HCT116 (cell line): ENCODE results near the gene PCBP3. TPM values are rescaled to one million over a fixed set of nuclear protein-coding genes. Genes with fewer than 3 reads are reported as not detected.

ENCODE experiments used
- ATAC-seq: fragments of 200-7000 bp; cut with Tn5 transposase; 2 replicates; pipeline ENCODE4 v1.9.1; 2020; ENCODE audit warnings: mild to moderate bottlenecking, moderate library complexity
- BruUV-seq: library from RNA; stranded (reverse); fragments of 400-500 nt; replicated peaks from 2 replicates; lab custom pipeline; 2021; lab: Mats Ljungman, UMichigan
- CTCF ChIA-PET: fragments of 300-600 bp; sonication (Branson Sonifier 250); formaldehyde crosslinking; loops from one replicate; lab custom pipeline; 2021; ENCODE audit warnings: antibody characterized with exemption; lab: Charles Lee
- POLR2A ChIA-PET: fragments of 300-600, 350-600 bp; sonication (Branson Sonifier 250); formaldehyde crosslinking; loops from one replicate; lab custom pipeline; 2021; ENCODE audit warnings: antibody characterized with exemption; lab: Charles Lee
- RAD21 ChIA-PET, 2 experiments: fragments of 300-600 bp; sonication (Branson Sonifier 250); formaldehyde crosslinking; loops; one replicate each; lab custom pipeline; 2023; ENCODE audit warnings: low total read pairs in 2 of 2; ENCODE audit not compliant: uncharacterized antibody in 2 of 2, unreplicated experiment in 2 of 2, low non-redundant PET in 1 of 2; lab: Charles Lee
- DNase-seq: peaks from one replicate; pipeline ENCODE4 v3.0.0-alpha.2; 2010; ENCODE audit warnings: low read depth, low spot score
- H2AFZ ChIP-seq: fragments of 200-600 bp; shearing (Covaris generic), sonication (generic); 2 replicates; pipeline ENCODE4 v1.6.1; 2017; ENCODE audit warnings: low read depth, mixed run types, mixed read lengths, antibody characterized with exemption, low read length; ENCODE audit not compliant: poor library complexity, severe bottlenecking
- H3K27ac ChIP-seq: 2 replicates; pipeline ENCODE4 v1.5.1; 2012; ENCODE audit warnings: low read depth, low read length
- H3K27me3 ChIP-seq: fragments of 200-600 bp; sonication (generic); 2 replicates; pipeline ENCODE4 v1.6.1; 2016; ENCODE audit warnings: mixed run types, low read length, mixed read lengths; ENCODE audit not compliant: insufficient read depth
- H3K36me3 ChIP-seq, 2 experiments: fragments of 200-500 bp in 1 of 2; fragments of 200-600 bp in 1 of 2; sonication (Bioruptor generic) in 1 of 2; sonication (generic) in 1 of 2; 2 replicates each; pipeline versions ENCODE4 v1.5.1 to v1.6.1; 2014 to 2016; ENCODE audit warnings: low read length in 2 of 2, inconsistent platforms in 1 of 2, mixed read lengths in 1 of 2, mixed run types in 1 of 2; ENCODE audit not compliant: insufficient read depth in 2 of 2, control insufficient read depth in 1 of 2
- H3K4me1 ChIP-seq, 2 experiments: fragments of 200-600 bp in 1 of 2; sonication (generic) in 1 of 2; 2 replicates each; pipeline versions ENCODE4 v1.5.1 to v1.6.1; 2012 to 2017; ENCODE audit warnings: low read length in 2 of 2, inconsistent platforms in 1 of 2, mild to moderate bottlenecking in 1 of 2, mixed read lengths in 1 of 2, mixed run types in 1 of 2, moderate library complexity in 1 of 2; ENCODE audit not compliant: insufficient read depth in 2 of 2, control insufficient read depth in 1 of 2
- H3K4me2 ChIP-seq: fragments of 200-600 bp; sonication (generic); 2 replicates; pipeline ENCODE4 v1.6.1; 2017; ENCODE audit warnings: mixed run types, low read length, mixed read lengths
- H3K4me3 ChIP-seq, 2 experiments: fragments of 200-600 bp in 1 of 2; sonication (generic) in 1 of 2; replicated peaks in 1 of 2; 2 replicates each; pipeline ENCODE4 v1.5.1; 2011 to 2016; ENCODE audit warnings: low read length in 2 of 2, control low read depth in 1 of 2, low read depth in 1 of 2, mild to moderate bottlenecking in 1 of 2, mixed read lengths in 1 of 2, mixed run types in 1 of 2
- H3K79me2 ChIP-seq: fragments of 200-600 bp; sonication (generic); 2 replicates; pipeline ENCODE4 v1.6.1; 2017; ENCODE audit warnings: mild to moderate bottlenecking, mixed run types, low read length, moderate library complexity, mixed read lengths; ENCODE audit not compliant: insufficient read depth
- H3K9ac ChIP-seq: fragments of 200-600 bp; sonication (generic); 2 replicates; pipeline ENCODE4 v1.6.1; 2016; ENCODE audit warnings: low read length, mixed read lengths
- H3K9me2 ChIP-seq: fragments of 200-600 bp; sonication (generic), shearing (Covaris generic); 2 replicates; pipeline ENCODE4 v1.6.1; 2017; ENCODE audit warnings: mixed run types, mild to moderate bottlenecking, moderate library complexity; ENCODE audit not compliant: insufficient read depth
- H3K9me3 ChIP-seq, 2 experiments: fragments of 200-500 bp in 1 of 2; fragments of 200-600 bp in 1 of 2; sonication (Bioruptor generic) in 1 of 2; sonication (generic) in 1 of 2; 2 replicates each; pipeline ENCODE4 v1.6.1; 2014 to 2017; ENCODE audit warnings: low read length in 2 of 2, mixed read lengths in 2 of 2, inconsistent platforms in 1 of 2, low read depth in 1 of 2, mild to moderate bottlenecking in 1 of 2, mixed run types in 1 of 2, moderate library complexity in 1 of 2; ENCODE audit not compliant: control insufficient read depth in 1 of 2, insufficient read depth in 1 of 2
- H4K20me1 ChIP-seq: fragments of 200-600 bp; sonication (generic), shearing (Covaris generic); 2 replicates; pipeline ENCODE4 v1.6.1; 2017; ENCODE audit warnings: mixed run types, mild to moderate bottlenecking, moderate library complexity; ENCODE audit not compliant: insufficient read depth
- CBX3 ChIP-seq: IDR thresholded peaks from 2 replicates; pipeline ENCODE4 v1.6.1; 2012; ENCODE audit warnings: low read depth
- CEBPB ChIP-seq: IDR thresholded peaks from 2 replicates; pipeline ENCODE4 v1.6.1; 2012; ENCODE audit warnings: low read depth
- CTCF ChIP-seq, 3 experiments: fragments of 200-600 bp in 1 of 3; sonication (generic) in 1 of 3; IDR thresholded peaks in 2 of 3; conservative IDR thresholded peaks in 1 of 3; 2 replicates each; pipeline ENCODE4 v1.5.1; 2012 to 2017; ENCODE audit warnings: low read depth in 2 of 3, low read length in 2 of 3, antibody characterized with exemption in 1 of 3, borderline replicate concordance in 1 of 3, control low read depth in 1 of 3, mild to moderate bottlenecking in 1 of 3, mixed read lengths in 1 of 3, mixed run types in 1 of 3, moderate library complexity in 1 of 3; ENCODE audit not compliant: insufficient read depth in 1 of 3
- EGR1 ChIP-seq: IDR thresholded peaks from 2 replicates; pipeline ENCODE4 v1.6.1; 2012; ENCODE audit warnings: low read depth
- ELF1 ChIP-seq: IDR thresholded peaks from 2 replicates; pipeline ENCODE4 v1.6.1; 2012; ENCODE audit warnings: low read depth, borderline replicate concordance
- EZH2 ChIP-seq: fragments of 200-600 bp; sonication (generic); IDR thresholded peaks from 2 replicates; pipeline ENCODE4 v1.6.1; 2017; ENCODE audit warnings: antibody characterized with exemption, mixed run types
- EZH2phosphoT487 ChIP-seq: fragments of 200-600 bp; IDR thresholded peaks from 2 replicates; pipeline ENCODE4 v1.6.1; 2018; ENCODE audit warnings: antibody characterized with exemption, borderline replicate concordance
- FOSL1 ChIP-seq: IDR thresholded peaks from 2 replicates; pipeline ENCODE4 v1.6.1; 2012; ENCODE audit warnings: low read depth
- JUND ChIP-seq: IDR thresholded peaks from 2 replicates; pipeline ENCODE4 v1.6.1; 2012
- MAX ChIP-seq: IDR thresholded peaks from 2 replicates; pipeline ENCODE4 v1.6.1; 2012
- POLR2A ChIP-seq: IDR thresholded peaks from 2 replicates; pipeline ENCODE4 v1.7.0; 2011; ENCODE audit warnings: borderline replicate concordance; ENCODE audit not compliant: insufficient read depth, insufficient read length; ENCODE audit errors: extremely low read depth
- POLR2AphosphoS5 ChIP-seq: IDR thresholded peaks from 2 replicates; pipeline ENCODE4 v1.6.1; 2011; ENCODE audit warnings: mild to moderate bottlenecking, low read depth, low read length, moderate library complexity
- RAD21 ChIP-seq: IDR thresholded peaks from 2 replicates; pipeline ENCODE4 v1.6.1; 2012; ENCODE audit warnings: low read depth, mild to moderate bottlenecking
- REST ChIP-seq: IDR thresholded peaks from 2 replicates; pipeline ENCODE4 v1.6.1; 2012; ENCODE audit warnings: low read depth
- SIN3A ChIP-seq: IDR thresholded peaks from 2 replicates; pipeline ENCODE4 v1.6.1; 2012; ENCODE audit warnings: low read depth
- SP1 ChIP-seq: IDR thresholded peaks from 2 replicates; pipeline ENCODE4 v1.6.1; 2012; ENCODE audit warnings: low read depth
- SRF ChIP-seq: IDR thresholded peaks from 2 replicates; pipeline ENCODE4 v1.6.1; 2012; ENCODE audit warnings: low read depth
- YY1 ChIP-seq: IDR thresholded peaks from 2 replicates; pipeline ENCODE4 v1.6.1; 2011; ENCODE audit warnings: low read length, low read depth, moderate library complexity, mild to moderate bottlenecking; ENCODE audit not compliant: insufficient replicate concordance; ENCODE audit errors: extremely low read depth
- ZBTB33 ChIP-seq: IDR thresholded peaks from 2 replicates; pipeline ENCODE4 v1.6.1; 2011; ENCODE audit warnings: mild to moderate bottlenecking, low read length, moderate library complexity; ENCODE audit not compliant: insufficient replicate concordance; ENCODE audit errors: extremely low read depth
- ZNF274 ChIP-seq: fragments of 200-500 bp; sonication (Bioruptor generic); IDR thresholded peaks from 2 replicates; pipeline ENCODE4 v1.6.1; 2014; ENCODE audit warnings: mild to moderate bottlenecking, low read depth, low read length, inconsistent platforms
- intact Hi-C: fragments of 100-400 bp; cut with micrococcal nuclease; formaldehyde crosslinking; loops from 2 replicates; pipeline ENCODE4 v1.10.0; 2022
- total RNA-seq: library from RNA; stranded (reverse); gene quantifications from one replicate; pipeline ENCODE4 v1.2.1, GENCODE V29; 2021; ENCODE audit not compliant: unreplicated experiment

The PCBP3 gene
- total RNA-seq, 1 experiment from 2014 or later: 3.1 TPM

- no peak overlapping the region for H3K27ac ChIP-seq
Measured at GRCh38 chr21:45713613-45714012, 70.1 kb downstream of the PCBP3 start.

More at GRCh38 chr21:45713613-45714012, 70.1 kb downstream of the PCBP3 start:
- H3K9me3 ChIP-seq: no peaks in the 10 kb centered on the region
- H3K9ac ChIP-seq: no peak overlapping the region
- TF ChIP-seq ELF1 (no peak), ZNF274 (no peak), SIN3A (no peak), RAD21 (no peak), EGR1 (no peak), SRF (no peak), POLR2A (no peak), MAX (no peak), FOSL1 (no peak), EZH2phosphoT487 (no peak), EZH2 (no peak), SP1 (no peak), CEBPB (no peak), CBX3 (no peak), POLR2AphosphoS5 (no peak), YY1 (no peak), JUND (no peak), REST (no peak), ZBTB33 (no peak), CTCF (IDR thresholded peaks at IDR 0.05 in 2 of 3, conservative IDR thresholded peaks at IDR 0.05 in 1 of 3; ENCODE audit: borderline replicate concordance in 1 of 3, insufficient read depth in 1 of 3, low read depth in 2 of 3, low read length in 2 of 3) (no peak)
- TF ChIP-seq, all 23 proteins: peak for 0
- H3K4me1 ChIP-seq: peaks cover 0 to 4% of the 10 kb centered on the region in 2 experiments; a peak in 1 of 4 replicates
- no peaks in the 10 kb centered on the region for H3K9me2 ChIP-seq
- ATAC-seq (no peak), DNase-seq (no peak)
- ChIA-PET POLR2A (no interaction called here), CTCF (no interaction called here), RAD21 (no interaction called here)
- BruUV-seq: no TSS peak
- no peak overlapping the region for H2AFZ ChIP-seq
- intact Hi-C loops: no loop called here
- H3K36me3 ChIP-seq: no peaks in the 10 kb centered on the region
- no peak overlapping the region for H3K4me2 ChIP-seq
- H3K79me2 ChIP-seq: no peaks in the 10 kb centered on the region
- H3K27me3 ChIP-seq: peaks cover 19% of the 10 kb centered on the region
- no peak overlapping the region for H3K4me3 ChIP-seq
- H4K20me1 ChIP-seq: no peaks in the 10 kb centered on the region
